Measurements from ENCODE around the gene TICAM1. TPM values are rescaled to one million over a fixed set of nuclear protein-coding genes. Genes with fewer than 3 reads are reported as not detected.

The TICAM1 gene
- total and polyA plus RNA-seq, 2 of the 8 experiments (the other 6 are each of a cell fraction or from before 2014, with no cell fraction given) = 0.41 to 0.65 TPM

GRCh38 chr19:4830768-4831265 is 695 bp downstream of the TICAM1 start:
- Histone ChIP-seq H3K9ac (replicated peaks in 1 of 4; ENCODE audit: extremely low read depth in 1 of 4, low read depth in 3 of 4, low read length in 3 of 4) (no peak overlapping the region), H3K79me2 (ENCODE audit: control insufficient read depth in 1 of 2, insufficient read depth in 2 of 2, low read length in 2 of 2) (no peaks in the 10 kb centered on the region), H4K8ac (ENCODE audit: extremely low read depth, insufficient read depth, low read length) (no peak overlapping the region), H2AK5ac (ENCODE audit: low read depth, low read length) (no peak overlapping the region), H3K4me2 (ENCODE audit: insufficient read depth in 1 of 2, low read depth in 2 of 2, low read length in 2 of 2) (peak overlapping the region; percentile 58 to 98; a peak in 3 of 4 replicates), H2BK20ac (ENCODE audit: low read length) (no peak overlapping the region), H3K4ac (replicated peaks; ENCODE audit: insufficient read length, low read depth, low read length) (no peak overlapping the region), H3K27ac (ENCODE audit: low read depth, low read length) (no peak overlapping the region), H4K91ac (replicated peaks; ENCODE audit: insufficient read length, low read length) (no peak overlapping the region), H3K27me3 (replicated peaks in 1 of 4; ENCODE audit: control insufficient read depth in 3 of 4, extremely low read depth in 1 of 4, insufficient read depth in 3 of 4, low read length in 3 of 4) (peaks cover 0 to 16% (median 12%) of the 10 kb centered on the region in 4 experiments; a peak in 6 of 7 replicates), H4K20me1 (replicated peaks in 1 of 2; ENCODE audit: control insufficient read depth in 1 of 2, insufficient read depth in 2 of 2, low read length in 2 of 2) (no peaks in the 10 kb centered on the region), H3K56ac (replicated peaks; ENCODE audit: insufficient read length, low read depth, low read length) (no peak overlapping the region), H3K36me3 (ENCODE audit: control insufficient read depth in 2 of 4, insufficient read depth in 4 of 4, low read length in 3 of 4) (no peaks in the 10 kb centered on the region), H3K4me3 (ENCODE audit: extremely low read depth in 1 of 4, insufficient read depth in 2 of 4, low read depth in 3 of 4, low read length in 4 of 4) (peak overlapping the region in 1 of 4 experiments; percentile 93; a peak in 2 of 8 replicates), H3K14ac (ENCODE audit: insufficient read length) (no peak overlapping the region), H4K5ac (ENCODE audit: insufficient read length, low read depth, low read length) (no peak overlapping the region), H3K9me3 (ENCODE audit: insufficient read depth in 2 of 2, low read depth in 1 of 2, low read length in 1 of 2) (no peaks in the 10 kb centered on the region), H3K18ac (ENCODE audit: extremely low read depth, low read length) (no peak overlapping the region), H3K23ac (ENCODE audit: insufficient read length) (no peak overlapping the region), H2AFZ (ENCODE audit: low read length) (no peak overlapping the region), H2BK15ac (ENCODE audit: low read length) (peak overlapping the region; percentile 92; the same call in 1 of the 2 replicates), H2BK5ac (ENCODE audit: low read depth, low read length) (no peak overlapping the region; the same call in 1 of the 2 replicates), H3K23me2 (ENCODE audit: low read depth, low read length) (no peaks in the 10 kb centered on the region), H3K79me1 (ENCODE audit: low read depth, low read length) (no peaks in the 10 kb centered on the region), H2BK12ac (ENCODE audit: low read depth, low read length) (0 out of 2 replicates have a peak overlapping the region, but pooled peaks have one; percentile 39), H3K4me1 (replicated peaks in 1 of 4; ENCODE audit: control insufficient read depth in 3 of 4, insufficient read depth in 4 of 4, low read length in 3 of 4) (no peaks in the 10 kb centered on the region), H2BK120ac (replicated peaks; ENCODE audit: low read depth, low read length) (no peak overlapping the region)
- POLR2A ChIA-PET (ENCODE audit: partially characterized antibody) = interaction anchor here (1.0 kb wide), 1 partner anchor 34 kb away, joined by 3 read pairs; no protein-coding TSS in a partner anchor
- DNase-seq (ENCODE audit: low read depth in 1 of 2, low spot score in 2 of 2) = no peak
- WGBS, 2 experiments (ENCODE audit: extremely low coverage in 1 of 2, insufficient coverage in 1 of 2, insufficient read length in 1 of 2, insufficient replicate concordance in 2 of 2, low coverage in 1 of 2, low lambda C conversion rate in 2 of 2, missing lambda C conversion rate in 1 of 2) = 87% methylated on average over 6 of the region's 6 CpGs; no CpG with 5 or more reads in 1 of the 2 experiments
- TF ChIP-seq POU5F1 (IDR thresholded peaks at IDR 0.05; ENCODE audit: low read depth, low read length) = no peak
- TF ChIP-seq RNF2 (IDR thresholded peaks at IDR 0.05; ENCODE audit: borderline replicate concordance, low read depth, low read length, missing control alignments, poor library complexity, severe bottlenecking) = peak; percentile 30
- no peak for FAIRE-seq
- CTCF ChIA-PET (ENCODE audit: partially characterized antibody) = interaction anchor here (0.6 to 1.6 kb wide), 5 partner anchors 21 to 830 kb away, joined by 3 to 5 read pairs (median 3); no protein-coding TSS in a partner anchor

Measured in H1 (cell line).